ENCODE data around the gene PKIG. TPM values are rescaled to one million over a fixed set of nuclear protein-coding genes. Genes with fewer than 3 reads are reported as not detected.

The PKIG gene
- total and polyA plus RNA-seq, 2 of the 8 experiments (the other 6 are each of a cell fraction or from before 2014, with no cell fraction given) = 26.7 to 34.3 TPM

DNA sequence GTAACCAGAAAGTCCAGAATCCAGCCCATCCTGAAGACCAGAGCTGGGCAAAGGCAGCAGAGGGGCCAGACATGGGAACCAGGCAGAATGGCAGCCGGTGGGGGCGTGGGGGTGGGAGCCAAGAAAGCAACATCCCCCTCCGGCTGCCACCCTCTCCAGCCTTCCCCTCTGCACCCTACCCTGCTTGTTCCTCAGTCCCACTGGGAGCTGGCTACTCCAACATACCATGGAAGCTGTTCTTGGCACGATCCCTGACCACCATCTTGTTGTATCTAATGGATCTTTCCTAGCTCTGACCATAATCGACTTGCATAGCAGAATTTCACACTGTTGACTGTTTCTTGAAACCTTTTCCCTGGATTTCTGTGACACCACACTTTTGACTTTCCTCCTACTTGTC lies 38.9 kb downstream of the PKIG start (continued):
- no peak for TF ChIP-seq HDAC2 (IDR thresholded peaks at IDR 0.05; ENCODE audit: borderline replicate concordance in 1 of 2, low read depth in 2 of 2, low read length in 2 of 2)
- TF ChIP-seq TAF7 (optimal IDR thresholded peaks at IDR 0.05; ENCODE audit: borderline replicate concordance, low read depth, low read length) = no peak
- no peak for TF ChIP-seq SP4 (IDR thresholded peaks at IDR 0.05; ENCODE audit: low read length)
- no peak for TF ChIP-seq EGR1 (IDR thresholded peaks at IDR 0.05; ENCODE audit: borderline replicate concordance, low read depth, low read length)
- no peak for TF ChIP-seq NRF1 (IDR thresholded peaks at IDR 0.05; ENCODE audit: low read depth, low read length)
- TF ChIP-seq, protein P1, sequence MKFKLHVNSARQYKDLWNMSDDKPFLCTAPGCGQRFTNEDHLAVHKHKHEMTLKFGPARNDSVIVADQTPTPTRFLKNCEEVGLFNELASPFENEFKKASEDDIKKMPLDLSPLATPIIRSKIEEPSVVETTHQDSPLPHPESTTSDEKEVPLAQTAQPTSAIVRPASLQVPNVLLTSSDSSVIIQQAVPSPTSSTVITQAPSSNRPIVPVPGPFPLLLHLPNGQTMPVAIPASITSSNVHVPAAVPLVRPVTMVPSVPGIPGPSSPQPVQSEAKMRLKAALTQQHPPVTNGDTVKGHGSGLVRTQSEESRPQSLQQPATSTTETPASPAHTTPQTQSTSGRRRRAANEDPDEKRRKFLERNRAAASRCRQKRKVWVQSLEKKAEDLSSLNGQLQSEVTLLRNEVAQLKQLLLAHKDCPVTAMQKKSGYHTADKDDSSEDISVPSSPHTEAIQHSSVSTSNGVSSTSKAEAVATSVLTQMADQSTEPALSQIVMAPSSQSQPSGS (IDR thresholded peaks at IDR 0.05; ENCODE audit: low read length) = no peak
